GM21529 (cell line): Measurements from ENCODE around the gene AQP6.
"Not testable (repeated sequence)": the region's sequence is repeated elsewhere in the genome, so short reads cannot be mapped to it uniquely, and the experiment has no call there.

ENCODE experiments used
- ATAC-seq: cut with Tn5 transposase; IDR thresholded peaks from one replicate; pipeline ENCODE4 v1.9.1; 2021; ENCODE audit not compliant: unreplicated experiment

The AQP6 gene

GRCh38 chr12:49969027-49969426, 3.7 kb upstream of the AQP6 start:
- no peak for ATAC-seq

GRCh38 chr12:49969651-49970429, 2.9 kb upstream of the AQP6 start:
- ATAC-seq = no peak

DNA sequence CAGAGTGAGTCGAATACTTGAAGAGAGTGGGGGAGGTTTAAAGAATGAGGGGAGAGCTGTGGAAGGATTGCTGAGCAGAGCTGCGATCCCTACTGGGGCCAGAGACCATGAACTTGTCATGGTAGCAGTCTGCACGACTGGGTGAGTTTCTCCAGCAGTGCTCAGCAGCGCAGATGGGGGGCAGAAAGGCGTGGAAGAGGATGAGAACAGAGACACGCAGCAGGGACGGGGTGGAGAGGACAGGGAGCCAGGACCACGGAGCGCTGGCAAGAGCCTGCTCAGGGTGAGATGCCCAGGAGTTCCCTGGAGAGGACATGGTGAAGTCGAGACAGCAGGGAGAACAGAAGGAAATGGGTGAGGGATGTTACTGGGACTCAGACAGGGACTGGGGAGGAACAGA, 2.1 kb upstream of the AQP6 start:
- no peak for ATAC-seq

DNA sequence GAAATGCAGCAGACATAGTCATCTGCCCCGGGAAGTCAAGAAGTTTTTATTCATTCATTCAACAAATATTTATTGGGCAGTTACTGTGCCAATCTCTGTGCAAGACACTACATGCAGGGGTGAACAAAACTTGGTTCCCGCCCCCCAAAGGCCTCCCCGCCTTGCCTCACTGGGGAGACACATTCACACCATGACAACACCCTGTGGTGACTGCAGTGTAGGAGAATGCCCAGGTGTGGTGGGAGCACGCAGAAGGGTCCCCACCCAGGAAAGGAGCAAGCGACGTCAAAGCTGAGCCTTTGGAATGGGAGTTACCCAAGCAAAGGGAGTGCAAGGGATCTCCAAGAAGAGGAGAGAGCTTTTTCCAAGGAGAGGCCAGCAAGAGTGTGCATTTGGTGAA, 1.6 kb upstream of the AQP6 start:
- no peak for ATAC-seq

GRCh38 chr12:49972129-49972528, 618 bp upstream of the AQP6 start:
- no peak for ATAC-seq

DNA sequence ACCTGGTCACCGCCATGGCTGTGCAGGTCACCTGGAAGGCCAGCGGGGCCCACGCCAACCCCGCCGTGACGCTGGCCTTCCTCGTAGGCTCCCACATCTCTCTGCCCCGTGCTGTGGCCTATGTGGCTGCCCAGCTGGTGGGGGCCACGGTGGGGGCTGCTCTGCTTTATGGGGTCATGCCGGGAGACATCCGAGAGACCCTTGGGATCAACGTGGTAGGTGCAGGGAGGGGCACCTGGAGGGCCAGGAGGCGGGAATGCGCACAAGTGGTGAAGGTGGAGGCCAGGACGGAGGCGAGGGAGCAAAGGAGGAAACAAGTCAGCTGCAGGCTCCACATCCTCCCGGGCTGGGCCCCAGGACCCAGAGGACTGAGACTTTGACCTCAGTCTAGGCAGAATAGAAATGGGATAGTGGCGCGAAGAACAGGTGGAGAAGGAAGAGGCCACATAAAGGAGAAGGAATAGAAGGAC, 649 bp downstream of the AQP6 start:
- no peak for ATAC-seq

GRCh38 chr12:49974231-49974675, 1.5 kb downstream of the AQP6 start:
- ATAC-seq = no peak

- ATAC-seq = no peak
Measured at GRCh38 chr12:49974677-49975317, 2.0 kb downstream of the AQP6 start.

DNA sequence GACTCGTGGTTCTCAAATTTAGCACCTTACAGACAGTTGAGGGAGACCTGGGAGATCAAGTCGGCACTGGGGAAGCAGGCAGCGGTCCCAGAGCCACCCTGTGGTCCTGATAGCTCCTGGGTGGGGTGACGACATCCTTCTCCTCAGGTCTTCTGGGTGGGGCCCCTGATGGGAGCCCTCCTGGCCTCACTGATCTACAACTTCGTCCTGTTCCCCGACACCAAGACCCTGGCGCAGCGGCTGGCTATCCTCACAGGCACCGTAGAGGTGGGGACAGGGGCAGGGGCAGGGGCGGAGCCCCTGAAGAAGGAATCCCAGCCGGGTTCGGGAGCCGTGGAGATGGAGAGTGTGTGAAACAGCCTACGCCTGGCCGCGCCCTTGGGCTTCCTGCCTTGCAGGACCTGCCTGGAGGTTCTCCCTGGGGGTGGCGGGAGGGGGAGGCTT, 2.6 kb downstream of the AQP6 start:
- no peak for ATAC-seq

GRCh38 chr12:49976557-49976956, 3.8 kb downstream of the AQP6 start:
- ATAC-seq = no peak

- ATAC-seq = no peak
Measured at GRCh38 chr12:49978125-49978524, 5.4 kb downstream of the AQP6 start.

DNA sequence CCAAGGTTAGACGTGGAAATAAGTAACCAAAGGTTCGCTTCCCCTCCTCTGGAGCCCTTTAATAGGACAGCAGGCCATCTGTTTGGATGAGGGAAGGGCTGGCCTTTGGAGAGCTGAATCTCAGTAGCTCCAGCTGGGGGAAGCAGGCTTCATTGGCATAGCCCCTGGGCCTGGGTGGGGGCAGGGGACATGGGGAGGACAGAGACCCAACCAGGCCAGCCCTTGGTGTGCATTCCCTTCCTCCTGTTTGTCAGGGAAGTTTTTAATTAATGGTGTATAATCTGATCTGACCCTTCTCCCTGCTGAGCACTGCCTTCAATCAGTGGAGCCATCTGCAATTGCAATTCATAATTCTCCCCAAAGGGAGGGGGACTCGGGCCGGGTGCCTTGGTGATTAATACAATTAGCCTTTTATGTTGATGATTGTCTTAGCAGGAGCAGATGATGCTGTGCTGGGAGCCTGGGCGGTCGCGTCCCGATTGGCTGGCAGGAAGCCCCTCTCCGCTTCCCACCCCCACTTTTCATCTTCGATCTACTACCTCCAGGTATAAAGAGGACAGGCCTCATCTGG, 6.4 kb downstream of the AQP6 start:
- no peak for ATAC-seq

DNA sequence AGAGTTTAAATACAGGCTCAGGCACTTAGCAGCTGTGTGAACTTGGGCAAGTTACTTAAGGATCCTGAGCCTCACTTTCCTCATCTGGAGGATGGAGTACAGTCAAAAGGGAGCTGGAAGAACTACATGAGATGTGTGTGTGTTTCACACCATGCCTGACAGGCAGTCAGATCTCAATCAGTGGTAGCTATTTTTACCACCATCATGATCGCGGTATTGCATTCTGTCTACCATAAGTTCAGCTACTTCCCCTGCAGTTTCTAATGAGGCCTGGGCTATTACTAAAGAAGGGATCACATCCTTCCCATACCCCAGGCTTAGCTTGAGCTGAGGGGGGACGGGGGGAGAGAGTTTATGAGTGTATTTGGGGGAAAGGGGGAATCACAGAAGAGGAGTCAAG, 7.0 kb downstream of the AQP6 start:
- no peak for ATAC-seq

DNA sequence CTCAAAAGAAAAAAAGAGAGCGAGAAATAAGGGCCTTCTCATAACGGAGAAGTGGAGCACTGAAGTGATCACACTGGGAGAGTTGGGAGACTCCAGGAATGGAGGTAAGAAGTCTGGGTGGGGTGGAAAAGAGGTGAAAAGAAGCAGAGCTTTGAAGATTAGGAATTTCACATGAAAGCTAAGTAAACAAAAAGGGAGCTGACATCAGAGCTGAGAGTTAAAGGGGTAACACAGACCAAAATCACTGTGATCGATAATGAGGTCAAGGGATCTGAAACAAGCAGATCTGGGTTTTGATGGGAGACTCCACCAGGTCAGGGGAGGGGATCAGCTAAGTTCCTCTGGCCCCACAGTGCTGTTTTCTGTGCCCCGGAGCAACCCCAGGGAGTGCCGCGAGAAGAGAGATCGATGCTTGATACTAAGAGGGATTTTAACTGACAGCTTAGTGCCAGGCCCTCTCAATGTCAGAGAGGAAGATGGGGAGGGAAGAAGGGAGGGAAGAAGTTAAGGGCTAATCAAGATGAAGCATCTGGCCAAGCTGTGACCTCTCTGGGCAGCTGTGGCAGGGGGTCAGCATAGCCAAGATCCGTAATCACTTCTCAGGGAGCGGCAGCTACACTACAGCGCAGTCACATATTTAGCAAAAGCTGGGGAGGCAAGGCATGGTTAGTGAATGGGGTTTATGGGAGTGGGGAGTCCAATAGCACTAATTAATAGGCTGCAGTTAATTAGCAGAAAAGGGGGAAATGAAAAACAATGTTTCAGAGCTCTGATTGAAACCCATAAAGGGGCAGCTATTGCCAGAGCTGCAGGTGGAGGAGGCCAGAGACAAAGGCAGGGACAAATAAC, 8.0 kb downstream of the AQP6 start:
- no peak for ATAC-seq

DNA sequence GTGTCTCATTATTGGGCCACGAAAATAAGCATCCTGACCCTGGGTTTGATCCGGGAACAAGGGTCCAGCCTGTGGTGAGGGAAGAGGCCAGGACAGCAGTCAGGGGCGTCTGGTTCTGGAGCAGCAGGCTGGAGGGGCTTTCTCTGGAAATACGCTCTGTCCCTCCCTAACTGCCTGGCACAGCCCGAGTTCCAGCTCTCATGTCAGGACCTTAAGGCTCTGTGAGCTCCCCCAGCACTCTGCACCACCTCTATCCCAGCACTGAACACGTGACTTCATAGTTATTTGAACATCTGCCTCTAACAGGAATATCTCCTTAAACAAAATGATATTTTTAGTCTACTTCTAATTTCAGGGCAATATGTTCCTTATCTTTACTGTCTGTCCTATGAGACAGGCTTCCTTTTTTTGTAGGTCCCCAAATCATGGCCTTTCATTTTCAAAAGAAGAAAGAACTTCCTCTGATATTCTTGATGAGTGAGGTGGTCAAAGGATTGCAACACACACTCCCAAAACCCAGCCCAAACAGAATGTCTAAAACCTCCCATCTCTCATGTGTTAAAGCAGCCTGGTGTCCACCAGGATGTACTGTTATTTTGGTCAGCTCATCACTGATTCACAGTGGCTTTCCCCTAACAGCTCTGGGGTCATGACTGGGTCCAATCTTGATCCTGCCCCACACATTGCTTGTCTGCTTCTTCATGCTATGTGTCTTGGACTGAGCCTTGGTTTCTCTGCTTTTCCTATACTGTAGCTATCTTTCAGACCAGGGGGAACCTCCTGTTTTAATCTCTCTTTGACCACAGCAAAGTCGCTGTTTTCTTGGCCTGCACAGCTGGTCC, 9.7 kb downstream of the AQP6 start:
- no peak for ATAC-seq

GRCh38 chr12:49983892-49984291, 11.1 kb downstream of the AQP6 start:
- ATAC-seq = no peak

GRCh38 chr12:49984476-49985359, 12.0 kb downstream of the AQP6 start:
- ATAC-seq = no peak

GRCh38 chr12:49985981-49986380, 13.2 kb downstream of the AQP6 start:
- ATAC-seq = no peak

GRCh38 chr12:49986476-49986875, 13.7 kb downstream of the AQP6 start:
- ATAC-seq = not testable (repeated sequence)
